ENCODE measurements around the gene EXT2.

GRCh38 chr11:44057340-44057739 is 38.1 kb upstream of the EXT2 start:
- TF ChIP-seq EP300 (IDR thresholded peaks at IDR 0.05), result no peak
- TF ChIP-seq CTCF (IDR thresholded peaks at IDR 0.05), result no peak
- no peak for TF ChIP-seq POLR2A (IDR thresholded peaks at IDR 0.05)
- TF ChIP-seq POLR2AphosphoS5 (IDR thresholded peaks at IDR 0.05), result no peak
